GM21723 (cell line): Measurements from ENCODE around the gene KDM8.
A peak's percentile ranks its signal among the peaks of the same experiment; 100 is the strongest.

Experiments
- ATAC-seq: cut with Tn5 transposase; IDR thresholded peaks from one replicate; pipeline ENCODE4 v1.9.1; 2021; ENCODE audit warnings: mild to moderate bottlenecking, moderate library complexity; ENCODE audit not compliant: unreplicated experiment

The KDM8 gene

GRCh38 chr16:27203507-27204311 is at the start of gene KDM8:
KDM8 (plus strand) TSS chr16:27203526; CDS start chr16:27210124, 6,598 bp downstream.
- peak; percentile 72 for ATAC-seq

GRCh38 chr16:27154705-27155521 is 48.4 kb upstream of the KDM8 start:
- ATAC-seq = no peak

GRCh38 chr16:27156579-27156978 is 46.7 kb upstream of the KDM8 start:
- ATAC-seq = no peak

GRCh38 chr16:27161398-27161797 is 41.9 kb upstream of the KDM8 start:
- no peak for ATAC-seq

GRCh38 chr16:27164352-27164751 is 39.0 kb upstream of the KDM8 start:
- no peak for ATAC-seq

GRCh38 chr16:27165576-27165975 is 37.8 kb upstream of the KDM8 start:
- no peak for ATAC-seq

- ATAC-seq = no peak
Observed at GRCh38 chr16:27168790-27169189, 34.5 kb upstream of the KDM8 start.

GRCh38 chr16:27169511-27170071 is 33.7 kb upstream of the KDM8 start:
- no peak for ATAC-seq

- no peak for ATAC-seq
Observed at GRCh38 chr16:27171584-27171983, 31.7 kb upstream of the KDM8 start.

- no peak for ATAC-seq
Observed at GRCh38 chr16:27174007-27174406, 29.3 kb upstream of the KDM8 start.

- ATAC-seq = no peak
Observed at GRCh38 chr16:27174798-27175197, 28.5 kb upstream of the KDM8 start.

GRCh38 chr16:27175888-27176287 is 27.4 kb upstream of the KDM8 start:
- ATAC-seq = no peak

- ATAC-seq = no peak
Observed at GRCh38 chr16:27177031-27177774, 26.1 kb upstream of the KDM8 start.

- peak; percentile 92 for ATAC-seq
Observed at GRCh38 chr16:27179500-27180072, 23.7 kb upstream of the KDM8 start.

- no peak for ATAC-seq
Observed at GRCh38 chr16:27181019-27181790, 22.1 kb upstream of the KDM8 start.

- ATAC-seq = no peak
Observed at GRCh38 chr16:27182906-27183405, 20.4 kb upstream of the KDM8 start.

GRCh38 chr16:27185776-27186130 is 17.6 kb upstream of the KDM8 start:
- ATAC-seq = no peak

- no peak for ATAC-seq
Observed at GRCh38 chr16:27188633-27189032, 14.7 kb upstream of the KDM8 start.

- no peak for ATAC-seq
Observed at GRCh38 chr16:27189335-27189972, 13.9 kb upstream of the KDM8 start.
